ENCODE measurements around the gene UVRAG.

Gene UVRAG

GRCh38 chr11:76157891-76158290 lies 342.9 kb downstream of the UVRAG start:
- no peak for DNase-seq

GRCh38 chr11:76158394-76159302 lies 343.6 kb downstream of the UVRAG start:
- no peak for DNase-seq

GRCh38 chr11:76159303-76159937 lies 344.4 kb downstream of the UVRAG start:
- no peak for DNase-seq

- no peak for DNase-seq
Measured at GRCh38 chr11:76159983-76160661, 345.1 kb downstream of the UVRAG start.

GRCh38 chr11:76160856-76161255 lies 345.8 kb downstream of the UVRAG start:
- DNase-seq: no peak

- peak; percentile 66 for DNase-seq
Measured at GRCh38 chr11:76161261-76161961, 346.4 kb downstream of the UVRAG start.

- DNase-seq: no peak
Measured at GRCh38 chr11:76162336-76163288, 347.6 kb downstream of the UVRAG start.

- DNase-seq: no peak
Measured at GRCh38 chr11:76163289-76163880, 348.4 kb downstream of the UVRAG start.

GRCh38 chr11:76164081-76164480 lies 349.1 kb downstream of the UVRAG start:
- DNase-seq: no peak

GRCh38 chr11:76164861-76165751 lies 350.1 kb downstream of the UVRAG start:
- no peak for DNase-seq

GRCh38 chr11:76166314-76166713 lies 351.3 kb downstream of the UVRAG start:
- DNase-seq: no peak

GRCh38 chr11:76167590-76167989 lies 352.6 kb downstream of the UVRAG start:
- no peak for DNase-seq

GRCh38 chr11:76169473-76169896 lies 354.5 kb downstream of the UVRAG start:
- no peak for DNase-seq

- DNase-seq: no peak
Measured at GRCh38 chr11:76170468-76170867, 355.5 kb downstream of the UVRAG start.

GRCh38 chr11:76172583-76172982 lies 357.6 kb downstream of the UVRAG start:
- DNase-seq: no peak

- DNase-seq: no peak
Measured at GRCh38 chr11:76173663-76174062, 358.7 kb downstream of the UVRAG start.

GRCh38 chr11:76174330-76174729 lies 359.3 kb downstream of the UVRAG start:
- no peak for DNase-seq

- DNase-seq: no peak
Measured at GRCh38 chr11:76175783-76176182, 360.8 kb downstream of the UVRAG start.

- no peak for DNase-seq
Measured at GRCh38 chr11:76176463-76176862, 361.5 kb downstream of the UVRAG start.

- DNase-seq: no peak
Measured at GRCh38 chr11:76177250-76177686, 362.3 kb downstream of the UVRAG start.
